ENCODE data around the gene FYB1.

GRCh38 chr5:39199335-39199734, 20.0 kb downstream of the FYB1 start:
- TF ChIP-seq CTCF (IDR thresholded peaks at IDR 0.05; ENCODE audit: low read depth, low read length) (no peak), POLR2A (IDR thresholded peaks at IDR 0.05; ENCODE audit: extremely low read depth, insufficient read length) (no peak)

Data from NB4 (cell line).